GM18858 (cell line): ENCODE measurements around the gene SPEF2.
"Not testable (repeated sequence)": the region's sequence is repeated elsewhere in the genome, so short reads cannot be mapped to it uniquely, and the experiment has no call there.

Experiments
- ATAC-seq: cut with Tn5 transposase; IDR thresholded peaks from one replicate; pipeline ENCODE4 v1.9.1; 2021; ENCODE audit not compliant: unreplicated experiment

The SPEF2 gene

GRCh38 chr5:35850967-35851680 lies 233.5 kb downstream of the SPEF2 start:
- no peak for ATAC-seq

- ATAC-seq, result peak; percentile 55
These were observed 234.5 kb downstream of the SPEF2 start for GRCh38 chr5:35852084-35852734.

- ATAC-seq, result no peak
These were observed 235.1 kb downstream of the SPEF2 start for GRCh38 chr5:35852773-35853172.

GRCh38 chr5:35853631-35854030 lies 236.0 kb downstream of the SPEF2 start:
- ATAC-seq, result no peak

- ATAC-seq, result no peak
These were observed 236.6 kb downstream of the SPEF2 start for GRCh38 chr5:35854248-35854647.

GRCh38 chr5:35855187-35855586 lies 237.5 kb downstream of the SPEF2 start:
- ATAC-seq, result no peak

GRCh38 chr5:35856186-35856764 lies 238.6 kb downstream of the SPEF2 start:
- ATAC-seq, result not testable (repeated sequence)

GRCh38 chr5:35856765-35857351 lies 239.2 kb downstream of the SPEF2 start, which contains the start of gene IL7R:
Gene IL7R (plus strand): TSS chr5:35856891. CDS start chr5:35856978, 87 bp downstream.
- ATAC-seq, result peak; percentile 44

GRCh38 chr5:35857606-35858205 lies 240.0 kb downstream of the SPEF2 start:
- ATAC-seq, result no peak

GRCh38 chr5:35859101-35859661 lies 241.5 kb downstream of the SPEF2 start:
- no peak for ATAC-seq

GRCh38 chr5:35860686-35861085 lies 243.0 kb downstream of the SPEF2 start:
- ATAC-seq, result no peak

- no peak for ATAC-seq
These were observed 244.1 kb downstream of the SPEF2 start for GRCh38 chr5:35861718-35862117.

- ATAC-seq, result no peak
These were observed 244.5 kb downstream of the SPEF2 start for GRCh38 chr5:35862126-35862525.

GRCh38 chr5:35863159-35863558 lies 245.5 kb downstream of the SPEF2 start:
- no peak for ATAC-seq
